VCaP (cell line): ENCODE results near the gene CTDSPL.
A peak's percentile ranks its signal among the peaks of the same experiment; 100 is the strongest.

Experiments
- H3K27ac ChIP-seq: fragments of 450-650 bp; 2 replicates; pipeline ENCODE4 v1.5.1; 2017
- TF ChIP-seq, protein P1 (sequence below): fragments of 450-650 bp; conservative IDR thresholded peaks from 2 replicates; pipeline ENCODE4 v1.5.1; 2017; ENCODE audit warnings: mild to moderate bottlenecking, moderate library complexity

Gene CTDSPL

DNA sequence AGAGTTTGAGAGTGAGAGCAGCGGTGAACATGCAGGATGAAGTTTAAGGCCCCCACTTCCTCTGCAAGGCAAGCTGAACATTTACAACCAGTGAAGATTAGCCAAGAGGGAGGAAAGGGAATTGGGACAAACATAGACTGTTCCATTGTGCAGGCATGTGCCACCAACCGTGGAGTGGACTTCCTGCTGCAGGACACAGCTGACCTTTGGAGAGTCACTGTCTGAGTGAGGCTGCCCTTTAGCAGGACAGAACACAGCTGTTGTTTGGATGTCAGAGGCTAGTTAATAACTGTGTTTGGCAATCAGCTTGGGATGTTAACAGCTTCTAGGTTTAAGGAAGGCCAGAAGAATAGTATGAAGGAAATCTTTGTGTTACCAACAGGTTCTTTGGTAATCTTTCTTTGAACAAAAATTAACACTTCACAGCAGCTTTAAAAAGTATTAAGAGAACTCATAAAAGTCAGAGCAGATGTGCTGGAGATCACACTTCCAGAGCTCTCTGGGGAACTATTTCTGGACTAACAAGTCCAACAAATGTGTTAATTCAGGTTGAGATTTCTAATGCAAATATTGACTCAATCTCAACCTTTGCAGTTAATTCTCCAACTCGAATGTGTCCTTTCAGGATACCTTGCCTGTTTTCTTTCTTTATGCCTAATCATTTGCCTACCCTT, 31.4 kb downstream of the CTDSPL start:
- TF ChIP-seq, protein P1, sequence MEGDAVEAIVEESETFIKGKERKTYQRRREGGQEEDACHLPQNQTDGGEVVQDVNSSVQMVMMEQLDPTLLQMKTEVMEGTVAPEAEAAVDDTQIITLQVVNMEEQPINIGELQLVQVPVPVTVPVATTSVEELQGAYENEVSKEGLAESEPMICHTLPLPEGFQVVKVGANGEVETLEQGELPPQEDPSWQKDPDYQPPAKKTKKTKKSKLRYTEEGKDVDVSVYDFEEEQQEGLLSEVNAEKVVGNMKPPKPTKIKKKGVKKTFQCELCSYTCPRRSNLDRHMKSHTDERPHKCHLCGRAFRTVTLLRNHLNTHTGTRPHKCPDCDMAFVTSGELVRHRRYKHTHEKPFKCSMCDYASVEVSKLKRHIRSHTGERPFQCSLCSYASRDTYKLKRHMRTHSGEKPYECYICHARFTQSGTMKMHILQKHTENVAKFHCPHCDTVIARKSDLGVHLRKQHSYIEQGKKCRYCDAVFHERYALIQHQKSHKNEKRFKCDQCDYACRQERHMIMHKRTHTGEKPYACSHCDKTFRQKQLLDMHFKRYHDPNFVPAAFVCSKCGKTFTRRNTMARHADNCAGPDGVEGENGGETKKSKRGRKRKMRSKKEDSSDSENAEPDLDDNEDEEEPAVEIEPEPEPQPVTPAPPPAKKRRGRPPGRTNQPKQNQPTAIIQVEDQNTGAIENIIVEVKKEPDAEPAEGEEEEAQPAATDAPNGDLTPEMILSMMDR: no peak
- peak overlapping the region; percentile 82 for H3K27ac ChIP-seq

DNA sequence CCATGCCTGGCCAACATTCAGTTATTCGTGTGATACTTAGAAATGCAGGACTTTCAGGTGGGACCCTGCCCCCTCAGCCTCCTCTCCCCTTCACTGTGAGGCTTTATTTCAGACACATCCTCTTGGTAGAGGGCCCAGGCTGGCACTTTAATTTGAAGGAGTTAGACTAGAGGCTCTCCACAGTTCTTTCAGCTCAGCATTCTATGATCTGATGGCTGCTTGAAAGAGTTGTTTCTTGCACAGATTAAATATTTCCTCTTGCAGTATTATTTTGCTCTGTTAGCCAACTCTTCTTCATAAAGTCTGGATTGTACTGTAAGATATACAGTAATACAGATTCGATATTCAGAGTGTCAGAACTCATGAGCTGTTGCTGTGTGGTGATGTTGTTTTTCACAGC, 35.1 kb downstream of the CTDSPL start:
- no peak overlapping the region for H3K27ac ChIP-seq
- TF ChIP-seq, protein P1: no peak

DNA sequence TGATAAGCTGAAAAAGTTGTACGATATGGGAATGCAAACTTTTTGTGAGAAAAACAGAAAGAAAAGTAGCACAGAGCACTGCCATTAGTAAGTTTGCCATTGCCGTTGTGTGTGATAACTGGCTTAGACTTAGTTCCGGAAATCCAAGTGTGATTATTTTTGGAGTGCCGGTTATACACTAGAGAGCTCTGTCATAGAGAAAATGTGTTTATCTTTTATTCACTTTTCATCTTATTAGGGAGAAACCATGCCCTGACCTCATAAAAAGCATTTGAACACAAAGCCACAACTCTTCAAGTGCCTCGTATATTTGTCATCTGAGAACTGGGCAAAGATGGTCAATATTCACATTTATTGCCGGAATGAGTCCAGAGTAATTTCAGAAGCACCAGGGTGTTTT, 36.1 kb downstream of the CTDSPL start:
- no peak overlapping the region; the same call in 1 of the 2 replicates for H3K27ac ChIP-seq
- TF ChIP-seq, protein P1: no peak

DNA sequence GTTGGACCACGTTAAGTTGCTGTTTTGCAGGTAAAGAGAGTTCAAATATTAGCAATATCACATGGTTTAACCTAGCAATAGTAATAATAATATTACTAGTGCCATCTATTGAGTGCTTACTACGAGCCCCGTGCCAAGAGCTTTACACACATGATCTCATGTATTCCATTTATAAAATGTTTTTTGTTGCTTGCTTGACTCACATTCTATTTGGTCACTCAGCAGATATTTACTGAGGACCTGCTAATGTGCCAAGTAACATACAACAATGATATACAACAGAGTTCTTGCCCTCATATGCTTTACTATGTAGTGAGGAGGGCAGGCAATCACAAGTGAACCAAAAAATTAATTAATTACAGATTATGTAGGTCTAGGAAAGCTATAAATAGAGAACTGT, 36.7 kb downstream of the CTDSPL start:
- TF ChIP-seq, protein P1: no peak
- H3K27ac ChIP-seq: no peak overlapping the region

DNA sequence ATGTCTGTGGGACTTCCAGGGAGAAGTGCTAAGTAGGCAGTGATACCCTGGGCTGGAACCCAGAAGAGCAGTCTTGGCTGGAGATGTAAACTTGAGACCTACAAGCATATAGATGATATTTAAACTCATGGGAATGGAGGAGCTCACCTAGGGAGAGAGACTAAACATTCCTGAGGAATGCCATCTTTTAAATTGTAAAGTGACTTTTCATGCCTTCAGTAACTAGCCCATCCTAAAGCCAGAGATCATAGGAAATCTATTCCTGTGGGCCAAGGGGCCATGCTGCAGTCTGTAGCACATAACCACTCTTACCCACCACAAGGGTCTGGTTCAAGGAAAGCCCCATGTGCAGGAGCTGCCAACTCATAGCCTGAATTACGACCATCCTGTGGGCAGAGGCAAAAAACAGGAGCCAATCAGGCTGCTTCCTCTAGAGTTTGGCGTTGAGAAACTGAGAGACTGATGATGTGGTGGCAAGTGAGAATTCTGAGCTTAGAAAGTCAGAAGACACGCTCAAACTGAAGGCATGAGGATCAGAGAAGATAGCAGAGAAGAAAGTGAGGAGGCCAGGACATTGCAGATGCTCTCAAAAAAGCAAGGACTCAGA, 37.5 kb downstream of the CTDSPL start:
- H3K27ac ChIP-seq: no peak overlapping the region
- TF ChIP-seq, protein P1: no peak

DNA sequence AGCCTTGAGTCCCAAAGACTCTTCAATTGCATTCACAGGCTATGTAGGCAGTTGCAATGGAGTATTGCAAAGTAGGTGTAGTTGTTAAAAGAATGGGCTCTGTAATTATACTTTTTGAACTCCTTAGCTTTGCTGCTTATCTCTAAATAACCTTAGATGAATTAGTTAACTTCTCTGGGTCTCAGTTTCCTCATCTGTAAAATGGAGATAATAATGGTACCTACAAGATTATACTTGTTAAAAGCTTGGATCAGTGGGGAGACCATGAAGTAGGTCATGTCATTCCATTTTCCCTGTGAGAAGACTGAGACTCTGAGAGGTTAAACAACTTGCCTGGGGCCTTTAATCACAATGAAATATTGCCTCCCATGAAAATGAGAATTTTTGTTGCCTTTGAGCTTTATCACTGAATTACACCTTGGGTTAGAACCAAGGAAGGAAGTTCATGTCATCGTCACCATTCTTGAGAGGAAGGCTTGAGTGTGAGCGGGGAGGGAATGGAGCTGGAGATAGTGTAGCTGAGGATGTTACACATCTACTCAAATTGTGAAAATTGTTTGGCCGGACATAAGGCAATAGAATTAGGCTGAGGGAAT, 38.1 kb downstream of the CTDSPL start:
- no peak overlapping the region for H3K27ac ChIP-seq
- TF ChIP-seq, protein P1: no peak

DNA sequence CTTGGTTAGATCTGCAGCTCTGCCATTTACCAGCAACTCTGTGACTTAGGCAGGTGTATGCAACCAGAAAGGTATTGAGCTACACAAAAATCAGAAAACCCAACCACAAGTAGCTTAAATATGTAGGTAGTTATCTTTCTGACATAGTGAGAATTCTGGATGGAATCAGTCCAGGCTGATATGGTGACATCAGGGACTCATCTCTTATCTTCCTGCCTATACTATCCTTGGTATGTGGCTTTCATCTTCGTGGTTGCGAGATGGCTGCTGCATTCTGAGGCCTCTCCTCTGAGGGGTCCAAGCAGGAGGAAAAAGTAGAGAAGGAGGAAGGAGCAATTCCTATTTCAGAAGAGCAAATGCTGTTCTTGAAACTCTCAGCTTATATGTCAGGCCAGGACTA, 40.0 kb downstream of the CTDSPL start:
- TF ChIP-seq, protein P1: no peak
- no peak overlapping the region for H3K27ac ChIP-seq
